Measurements from ENCODE around the gene COG7.

DNA sequence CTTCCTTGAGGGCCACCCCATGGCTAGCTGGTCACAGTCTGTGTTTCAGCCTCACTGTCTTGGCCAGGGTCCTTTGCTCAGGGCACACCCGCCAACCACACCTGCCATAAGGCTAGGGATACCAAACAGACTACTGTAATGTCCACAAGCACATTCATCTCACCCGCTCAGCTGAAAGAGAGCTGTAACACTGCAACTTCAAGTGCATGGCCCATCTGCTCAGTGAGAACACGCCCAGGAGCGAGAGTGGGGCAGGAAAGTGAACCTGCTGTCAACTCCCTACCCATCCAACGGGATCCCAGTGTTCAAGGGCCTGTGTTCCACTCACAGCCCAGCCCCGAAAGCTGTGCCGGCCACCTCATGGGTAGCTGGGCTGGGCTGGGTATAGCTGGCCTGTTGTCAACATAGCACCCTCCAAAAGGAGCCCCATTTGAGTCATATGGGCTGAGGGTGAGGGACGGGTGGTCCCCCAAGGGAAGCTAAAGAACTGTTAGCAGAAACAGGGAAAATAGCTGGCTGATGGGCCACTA, 95.2 kb downstream of the COG7 start:
- TF ChIP-seq CTCF (conservative IDR thresholded peaks at IDR 0.05) (no peak), EZH2 (IDR thresholded peaks at IDR 0.05; ENCODE audit: low read depth) (no peak)
